Measurements from ENCODE around the gene SPHK1. TPM values are rescaled to one million over a fixed set of nuclear protein-coding genes. Genes with fewer than 3 reads are reported as not detected.
A peak's percentile ranks its signal among the peaks of the same experiment; 100 is the strongest.

SPHK1 gene
- total RNA-seq, 1 donor = 47.5 TPM

DNA sequence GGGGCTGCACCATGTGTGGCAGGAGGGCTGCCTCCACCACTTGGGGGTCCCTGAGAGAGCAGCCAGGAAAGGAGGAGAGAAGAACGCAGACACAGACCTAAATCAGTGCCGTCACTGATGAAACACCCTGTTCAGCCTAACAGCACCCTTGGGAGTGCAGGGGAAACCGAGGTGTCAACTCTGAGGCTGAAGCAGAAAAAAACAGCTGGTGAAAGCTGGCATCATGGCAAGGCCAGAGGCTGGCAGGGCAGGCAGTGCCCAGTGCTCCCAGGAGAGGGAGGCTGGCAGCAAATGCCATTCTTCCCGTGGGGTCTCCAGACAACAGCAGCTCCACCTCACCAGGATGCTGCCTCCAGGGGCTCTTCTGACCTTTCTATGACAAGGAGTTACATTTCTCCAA is 23.1 kb downstream of the SPHK1 start:
- DNase-seq (ENCODE audit: low read depth) = no peak
- TF ChIP-seq, protein P1, sequence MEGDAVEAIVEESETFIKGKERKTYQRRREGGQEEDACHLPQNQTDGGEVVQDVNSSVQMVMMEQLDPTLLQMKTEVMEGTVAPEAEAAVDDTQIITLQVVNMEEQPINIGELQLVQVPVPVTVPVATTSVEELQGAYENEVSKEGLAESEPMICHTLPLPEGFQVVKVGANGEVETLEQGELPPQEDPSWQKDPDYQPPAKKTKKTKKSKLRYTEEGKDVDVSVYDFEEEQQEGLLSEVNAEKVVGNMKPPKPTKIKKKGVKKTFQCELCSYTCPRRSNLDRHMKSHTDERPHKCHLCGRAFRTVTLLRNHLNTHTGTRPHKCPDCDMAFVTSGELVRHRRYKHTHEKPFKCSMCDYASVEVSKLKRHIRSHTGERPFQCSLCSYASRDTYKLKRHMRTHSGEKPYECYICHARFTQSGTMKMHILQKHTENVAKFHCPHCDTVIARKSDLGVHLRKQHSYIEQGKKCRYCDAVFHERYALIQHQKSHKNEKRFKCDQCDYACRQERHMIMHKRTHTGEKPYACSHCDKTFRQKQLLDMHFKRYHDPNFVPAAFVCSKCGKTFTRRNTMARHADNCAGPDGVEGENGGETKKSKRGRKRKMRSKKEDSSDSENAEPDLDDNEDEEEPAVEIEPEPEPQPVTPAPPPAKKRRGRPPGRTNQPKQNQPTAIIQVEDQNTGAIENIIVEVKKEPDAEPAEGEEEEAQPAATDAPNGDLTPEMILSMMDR (IDR thresholded peaks at IDR 0.05; ENCODE audit: insufficient read depth, low read depth, low read length) = no peak
- no peak overlapping the region for H3K4me3 ChIP-seq (ENCODE audit: low read depth, low read length)

DNA sequence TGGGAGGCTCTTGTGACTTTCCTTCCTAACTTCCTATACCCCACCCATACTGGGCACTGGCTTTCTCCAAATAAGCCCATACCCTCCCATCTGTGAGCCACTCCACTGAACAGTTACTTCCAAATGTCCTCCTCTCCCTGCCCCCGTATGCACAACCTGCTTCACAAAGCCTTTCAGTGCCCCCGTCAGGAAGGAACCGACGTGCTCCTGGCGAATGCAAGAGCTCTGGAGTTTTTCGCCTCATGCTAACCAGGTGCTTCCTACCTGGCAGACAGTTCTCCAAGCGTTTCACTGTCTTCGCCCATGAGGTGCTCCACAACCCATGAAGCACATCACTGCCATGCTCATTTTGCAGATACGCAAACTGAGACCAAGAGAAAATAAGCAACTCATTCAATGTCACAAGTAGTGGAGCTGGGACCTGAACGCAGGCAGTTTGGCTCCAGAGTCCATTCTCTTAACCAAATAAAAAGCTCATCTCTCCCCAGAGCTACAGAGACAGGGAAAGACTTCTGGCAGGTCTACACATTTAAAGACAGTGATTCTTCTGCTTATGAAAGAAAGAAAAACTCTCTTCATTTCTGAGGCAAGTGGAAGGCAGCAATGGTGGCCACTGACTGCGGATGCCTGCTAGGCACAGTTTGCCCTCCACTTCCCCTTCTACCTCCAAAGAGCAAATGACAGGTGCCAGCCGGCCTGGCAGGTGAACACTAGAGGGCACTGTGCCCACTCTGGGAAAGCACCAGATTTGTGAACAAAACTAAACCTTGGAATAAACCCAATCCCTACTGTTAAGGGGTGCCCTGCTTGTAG is 23.8 kb downstream of the SPHK1 start:
- TF ChIP-seq, protein P1 (IDR thresholded peaks at IDR 0.05; ENCODE audit: insufficient read depth, low read depth, low read length) = peak; percentile 88
- no peak overlapping the region for H3K4me3 ChIP-seq (ENCODE audit: low read depth, low read length)
- peak; percentile 52 for DNase-seq (ENCODE audit: low read depth)

DNA sequence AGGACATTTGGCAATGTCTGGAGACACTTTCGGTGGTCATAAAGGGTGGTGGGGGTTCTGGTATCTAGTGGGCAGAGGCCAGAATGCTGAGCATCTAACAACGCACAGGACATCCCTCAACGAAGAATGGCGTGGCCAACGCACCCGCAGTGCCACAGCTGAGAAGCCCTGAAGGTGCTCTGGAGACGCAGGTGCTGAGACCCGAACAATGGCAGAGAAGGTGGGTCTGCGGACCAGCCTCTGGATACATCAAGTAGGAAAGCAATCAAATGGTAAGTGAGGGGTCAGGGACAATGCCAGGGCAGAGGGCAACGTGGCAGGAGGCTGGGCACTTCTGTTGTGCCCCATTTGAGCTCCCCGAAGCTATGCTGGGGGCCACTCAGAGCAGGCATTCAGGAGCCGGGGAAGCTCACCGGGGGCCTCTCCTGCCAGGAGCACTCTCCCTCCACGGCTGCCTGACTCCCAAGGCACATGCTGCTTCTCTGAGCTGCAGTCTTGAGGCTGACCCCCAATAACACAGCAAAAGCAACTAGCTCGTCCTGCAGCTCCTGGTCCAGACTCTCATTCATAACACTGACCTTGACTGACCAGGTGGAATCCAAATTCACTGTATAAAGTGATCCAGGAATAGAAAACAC is 26.0 kb downstream of the SPHK1 start:
- no peak for DNase-seq (ENCODE audit: low read depth)
- H3K4me3 ChIP-seq (ENCODE audit: low read depth, low read length) = no peak overlapping the region

DNA sequence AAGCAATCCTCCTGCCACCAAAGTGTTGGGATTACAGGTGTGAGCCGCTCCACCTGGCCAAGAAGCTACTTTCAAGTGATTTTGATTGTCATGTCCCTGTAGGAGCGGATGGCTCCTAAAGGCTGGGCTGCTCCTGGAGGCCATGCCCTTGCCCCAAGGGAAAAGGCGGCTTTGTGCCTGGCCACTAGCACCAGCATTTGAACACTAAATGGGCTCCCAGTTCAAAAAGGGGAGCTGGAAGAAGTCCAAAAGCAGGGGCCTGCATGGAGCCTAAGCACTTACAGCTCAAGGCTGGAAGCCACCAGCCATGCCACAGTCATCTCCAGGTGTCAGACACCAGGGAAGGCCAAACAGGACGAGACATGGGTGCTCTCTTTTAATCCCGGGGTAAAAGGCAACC is 26.8 kb downstream of the SPHK1 start:
- TF ChIP-seq, protein P1 (IDR thresholded peaks at IDR 0.05; ENCODE audit: insufficient read depth, low read depth, low read length) = no peak
- no peak for DNase-seq (ENCODE audit: low read depth)
- no peak overlapping the region for H3K4me3 ChIP-seq (ENCODE audit: low read depth, low read length)

More for the DNA sequence above, 26.0 kb downstream of the SPHK1 start:
- TF ChIP-seq, protein P1 (IDR thresholded peaks at IDR 0.05; ENCODE audit: insufficient read depth, low read depth, low read length) = no peak

DNA sequence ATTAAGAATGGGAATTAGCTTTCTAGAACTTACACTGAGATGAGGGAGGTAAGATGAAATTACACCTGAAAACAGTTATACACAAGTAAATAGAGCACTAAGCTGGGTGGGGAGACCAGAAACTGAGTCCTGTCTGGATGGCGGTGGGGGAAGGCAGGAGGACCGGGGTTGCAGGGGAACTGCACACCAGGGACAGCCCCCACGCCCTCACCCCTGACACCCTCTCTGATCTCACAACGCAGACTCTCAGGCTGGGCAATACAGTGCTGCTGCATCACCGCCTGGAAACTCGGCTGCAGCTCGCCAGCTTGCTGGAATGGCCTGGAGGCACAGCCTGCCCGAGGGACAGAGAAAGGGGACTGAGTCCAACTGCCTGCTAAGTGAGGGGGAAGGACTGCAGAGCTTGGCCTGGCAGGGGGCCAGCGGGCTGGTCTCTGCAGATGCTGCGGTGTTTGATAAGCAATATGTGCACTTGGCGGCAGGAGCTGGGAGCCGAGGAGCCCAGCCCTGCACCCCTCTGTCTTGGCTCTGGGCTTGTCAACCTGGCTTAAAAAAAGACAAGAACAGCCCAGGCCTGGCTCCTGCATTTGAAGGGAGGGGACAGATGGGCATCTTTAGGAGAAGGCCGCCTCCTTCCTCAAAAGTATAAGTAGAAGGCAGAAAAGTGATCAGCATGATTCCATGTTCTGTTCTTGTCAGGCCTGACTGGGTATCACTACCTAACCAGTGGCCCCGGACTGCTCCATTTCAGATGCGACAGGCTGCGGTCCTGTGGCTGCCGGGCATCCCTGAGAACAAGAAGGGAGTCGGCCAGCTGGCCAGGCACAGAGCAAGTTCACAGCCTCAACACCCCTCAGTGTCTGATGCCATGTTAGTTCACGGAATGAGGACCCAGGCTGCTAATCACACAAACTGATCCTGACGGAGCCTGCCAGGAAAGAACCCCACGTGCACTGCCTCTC is 30.2 kb downstream of the SPHK1 start:
- H3K4me3 ChIP-seq (ENCODE audit: low read depth, low read length) = no peak overlapping the region
- TF ChIP-seq, protein P1 (IDR thresholded peaks at IDR 0.05; ENCODE audit: insufficient read depth, low read depth, low read length) = no peak
- DNase-seq (ENCODE audit: low read depth) = peak; percentile 71

DNA sequence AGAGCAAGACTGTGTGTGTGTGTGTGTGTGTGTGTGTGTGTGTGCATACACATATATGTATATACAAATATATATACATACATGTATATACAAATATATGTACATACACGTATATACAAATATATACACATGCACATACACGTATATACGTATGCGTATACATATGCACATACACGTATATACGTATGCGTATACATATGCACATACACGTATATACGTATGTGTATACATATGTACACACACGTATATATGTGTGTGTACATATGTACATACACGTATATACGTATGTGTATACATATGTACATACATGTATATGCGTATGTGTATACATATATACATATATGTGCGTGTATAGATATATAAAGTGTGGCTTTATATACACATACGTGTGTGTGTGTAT is 31.4 kb downstream of the SPHK1 start:
- DNase-seq (ENCODE audit: low read depth) = no peak
- TF ChIP-seq, protein P1 (IDR thresholded peaks at IDR 0.05; ENCODE audit: insufficient read depth, low read depth, low read length) = no peak
- no peak overlapping the region for H3K4me3 ChIP-seq (ENCODE audit: low read depth, low read length)
